GM12874 (cell line): ENCODE data around the gene HSD3B1.

Experiments used
- CTCF ChIP-seq: IDR thresholded peaks from 2 replicates; pipeline ENCODE4 v1.5.1; 2011; ENCODE audit warnings: low read depth, mild to moderate bottlenecking, control low read depth, low read length, moderate library complexity; ENCODE audit not compliant: insufficient read depth

The HSD3B1 gene

GRCh38 chr1:119506941-119507340, at the start of gene HSD3B1:
Gene HSD3B1, plus strand, starts transcription at chr1:119507210. Its CDS starts 267 bp downstream, at chr1:119507477.
- no peak for TF ChIP-seq CTCF

- TF ChIP-seq CTCF = no peak
Measured at GRCh38 chr1:119462964-119463363, 44.0 kb upstream of the HSD3B1 start.

GRCh38 chr1:119463569-119463968, 43.4 kb upstream of the HSD3B1 start:
- TF ChIP-seq CTCF = no peak

- TF ChIP-seq CTCF = no peak
Measured at GRCh38 chr1:119466445-119466844, 40.6 kb upstream of the HSD3B1 start.

- TF ChIP-seq CTCF = no peak
Measured at GRCh38 chr1:119467219-119467618, 39.8 kb upstream of the HSD3B1 start.

GRCh38 chr1:119467857-119468668, 38.9 kb upstream of the HSD3B1 start:
- TF ChIP-seq CTCF = no peak

GRCh38 chr1:119469741-119470140, 37.3 kb upstream of the HSD3B1 start:
- no peak for TF ChIP-seq CTCF
